SK-N-SH (cell line): ENCODE data around the gene PCGF3. TPM values are rescaled to one million over a fixed set of nuclear protein-coding genes. Genes with fewer than 3 reads are reported as not detected.

Experiments used
- CTCF ChIA-PET: fragments of 300-600, 350-600 bp; formaldehyde crosslinking; extraction: SDS; loops from one replicate; lab custom pipeline; 2021; lab: Yijun Ruan, JAX
- POLR2A ChIA-PET: fragments of 350-600 bp; sonication (Branson Sonifier 250); formaldehyde crosslinking; extraction: SDS; loops from one replicate; lab custom pipeline; 2020; ENCODE audit warnings: antibody characterized with exemption, inconsistent platforms; lab: Yijun Ruan, JAX
- DNase-seq: peaks from one replicate; pipeline ENCODE4 v3.0.0; 2012
- H2AFZ ChIP-seq: fragments of 200-600 bp; sonication (generic); 2 replicates; pipeline ENCODE4 v1.8.1; 2016; ENCODE audit warnings: antibody characterized with exemption, mild to moderate bottlenecking, low read depth
- H3F3A ChIP-seq: fragments of 200-600 bp; sonication (generic); replicated peaks from 2 replicates; pipeline ENCODE3; 2016; ENCODE audit warnings: antibody characterized with exemption, mild to moderate bottlenecking; ENCODE audit not compliant: insufficient read depth
- H3K27ac ChIP-seq, 2 experiments: fragments of 200-500 bp in 1 of 2; fragments of 200-600 bp in 1 of 2; sonication (Bioruptor generic) in 1 of 2; sonication (generic), shearing (Covaris generic) in 1 of 2; 2 replicates each; pipeline versions ENCODE4 v1.5.1 to v1.6.1; 2014 to 2016; ENCODE audit warnings: low read depth in 2 of 2, inconsistent platforms in 1 of 2, low read length in 1 of 2, mild to moderate bottlenecking in 1 of 2, mixed read lengths in 1 of 2
- H3K27me3 ChIP-seq: fragments of 200-600 bp; sonication (generic), shearing (Covaris generic); 2 replicates; pipeline ENCODE4 v1.6.1; 2016; ENCODE audit warnings: mixed run types; ENCODE audit not compliant: insufficient read depth
- H3K36me3 ChIP-seq, 2 experiments: fragments of 200-500 bp in 1 of 2; fragments of 200-600 bp in 1 of 2; sonication (Bioruptor generic) in 1 of 2; sonication (generic) in 1 of 2; replicated peaks in 1 of 2; 2 replicates each; pipeline versions ENCODE3 to v1.5.1; 2014 to 2016; ENCODE audit warnings: low read length in 1 of 2, mild to moderate bottlenecking in 1 of 2; ENCODE audit not compliant: insufficient read depth in 2 of 2, control insufficient read depth in 1 of 2
- H3K4me1 ChIP-seq, 2 experiments: fragments of 200-500 bp in 1 of 2; fragments of 200-600 bp in 1 of 2; sonication (Bioruptor generic) in 1 of 2; sonication (generic), shearing (Covaris generic) in 1 of 2; 2 replicates each; pipeline versions ENCODE4 v1.5.1 to v1.6.1; 2014 to 2016; ENCODE audit warnings: low read depth in 1 of 2, low read length in 1 of 2, mixed run types in 1 of 2; ENCODE audit not compliant: insufficient read depth in 2 of 2, control insufficient read depth in 1 of 2
- H3K4me2 ChIP-seq: fragments of 200-600 bp; sonication (generic), shearing (Covaris generic); 2 replicates; pipeline ENCODE4 v1.6.1; 2017; ENCODE audit warnings: mixed run types
- H3K4me3 ChIP-seq, 2 experiments: fragments of 200-500 bp in 1 of 2; fragments of 200-600 bp in 1 of 2; sonication (Bioruptor generic) in 1 of 2; sonication (generic), shearing (Covaris generic) in 1 of 2; 2 replicates each; pipeline versions ENCODE4 v1.5.1 to v1.8.1; 2014 to 2016; ENCODE audit warnings: low read depth in 2 of 2, inconsistent platforms in 1 of 2, low read length in 1 of 2, mild to moderate bottlenecking in 1 of 2, mixed read lengths in 1 of 2, moderate library complexity in 1 of 2
- H3K79me2 ChIP-seq: fragments of 200-600 bp; sonication (generic); 2 replicates; pipeline ENCODE4 v1.8.1; 2017; ENCODE audit warnings: mild to moderate bottlenecking; ENCODE audit not compliant: insufficient read depth
- H3K9ac ChIP-seq: fragments of 200-600 bp; sonication (generic); 2 replicates; pipeline ENCODE4 v1.6.1; 2017; ENCODE audit warnings: mixed run types
- H3K9me2 ChIP-seq: fragments of 200-600 bp; sonication (generic); 2 replicates; pipeline ENCODE4 v1.6.1; 2017; ENCODE audit warnings: mixed run types
- H3K9me3 ChIP-seq: fragments of 200-600 bp; sonication (generic); 2 replicates; pipeline ENCODE4 v1.6.1; 2017; ENCODE audit warnings: mixed run types, mild to moderate bottlenecking, moderate library complexity
- H4K20me1 ChIP-seq: fragments of 200-600 bp; sonication (generic); 2 replicates; pipeline ENCODE4 v1.6.1; 2017; ENCODE audit warnings: mild to moderate bottlenecking, mixed run types; ENCODE audit not compliant: insufficient read depth
- CHD2 ChIP-seq: fragments of 150-350 bp; IDR thresholded peaks from 2 replicates; pipeline ENCODE4 v1.6.1; 2018; ENCODE audit warnings: low read length; ENCODE audit not compliant: partially characterized antibody
- EZH2phosphoT487 ChIP-seq: fragments of 200-600 bp; sonication (generic); IDR thresholded peaks from 2 replicates; pipeline ENCODE4 v1.6.1; 2017; ENCODE audit warnings: low read depth, mixed run types, mild to moderate bottlenecking, antibody characterized with exemption, moderate library complexity, borderline replicate concordance
- FOXM1 ChIP-seq: IDR thresholded peaks from 2 replicates; pipeline ENCODE4 v1.4.0; 2012; ENCODE audit warnings: low read depth, mild to moderate bottlenecking
- GABPA ChIP-seq: IDR thresholded peaks from 2 replicates; pipeline ENCODE4 v1.4.0; 2012; ENCODE audit warnings: low read depth, mild to moderate bottlenecking
- GATA2 ChIP-seq: sonication (generic); formaldehyde crosslinking; IDR thresholded peaks from 2 replicates; pipeline ENCODE4 v1.5.0; 2020; ENCODE audit warnings: mild to moderate bottlenecking, missing genetic modification reagents
- MAX ChIP-seq: IDR thresholded peaks from 2 replicates; pipeline ENCODE4 v1.4.0; 2012; ENCODE audit warnings: low read depth
- NRF1 ChIP-seq: IDR thresholded peaks from 2 replicates; pipeline ENCODE4 v1.6.1; 2012; ENCODE audit warnings: low read depth, mild to moderate bottlenecking, low read length
- PBX3 ChIP-seq: IDR thresholded peaks from 2 replicates; pipeline ENCODE4; 2012
- SIN3A ChIP-seq: IDR thresholded peaks from 2 replicates; pipeline ENCODE4 v1.6.1; 2012; ENCODE audit warnings: low read depth, mild to moderate bottlenecking, low read length, moderate library complexity, borderline replicate concordance
- TCF12 ChIP-seq: IDR thresholded peaks from 2 replicates; pipeline ENCODE4 v1.4.0; 2012
- TEAD4 ChIP-seq: IDR thresholded peaks from 2 replicates; pipeline ENCODE4 v1.4.0; 2012; ENCODE audit warnings: mild to moderate bottlenecking, borderline replicate concordance; ENCODE audit not compliant: insufficient read depth
- USF2 ChIP-seq: fragments of 150-350 bp; IDR thresholded peaks from 2 replicates; pipeline ENCODE4 v1.6.1; 2017; ENCODE audit warnings: antibody characterized with exemption, low read length, low read depth, borderline replicate concordance
- YY1 ChIP-seq: IDR thresholded peaks from 2 replicates; pipeline ENCODE4 v1.4.0; 2012; ENCODE audit warnings: low read depth, mild to moderate bottlenecking
- ZBTB33 ChIP-seq: IDR thresholded peaks from 2 replicates; pipeline ENCODE4 v1.4.0; 2012; ENCODE audit warnings: low read depth, borderline replicate concordance
- WGBS: methylation state at CpG from one replicate; pipeline ENCODE4 v1.1.6; 2017; ENCODE audit warnings: low lambda C conversion rate; 5-methylcytosine and 5-hydroxymethylcytosine counted together
- polyA plus RNA-seq, 3 experiments: library from polyadenylated mRNA; depleted of rRNA; stranded (reverse); fragments of >200 nt; gene quantifications; 2 replicates each; pipeline ENCODE4 v1.2.3, GENCODE V29; 2012
- TF ChIP-seq, protein P1 (sequence below): fragments of 150-350 bp; IDR thresholded peaks from 2 replicates; pipeline ENCODE4 v1.6.1; 2016; ENCODE audit warnings: mild to moderate bottlenecking, low read depth, low read length

The PCGF3 gene
- polyA plus RNA-seq, 1 of the 3 experiments (the other 2 are of a cell fraction): 44.8 TPM

DNA sequence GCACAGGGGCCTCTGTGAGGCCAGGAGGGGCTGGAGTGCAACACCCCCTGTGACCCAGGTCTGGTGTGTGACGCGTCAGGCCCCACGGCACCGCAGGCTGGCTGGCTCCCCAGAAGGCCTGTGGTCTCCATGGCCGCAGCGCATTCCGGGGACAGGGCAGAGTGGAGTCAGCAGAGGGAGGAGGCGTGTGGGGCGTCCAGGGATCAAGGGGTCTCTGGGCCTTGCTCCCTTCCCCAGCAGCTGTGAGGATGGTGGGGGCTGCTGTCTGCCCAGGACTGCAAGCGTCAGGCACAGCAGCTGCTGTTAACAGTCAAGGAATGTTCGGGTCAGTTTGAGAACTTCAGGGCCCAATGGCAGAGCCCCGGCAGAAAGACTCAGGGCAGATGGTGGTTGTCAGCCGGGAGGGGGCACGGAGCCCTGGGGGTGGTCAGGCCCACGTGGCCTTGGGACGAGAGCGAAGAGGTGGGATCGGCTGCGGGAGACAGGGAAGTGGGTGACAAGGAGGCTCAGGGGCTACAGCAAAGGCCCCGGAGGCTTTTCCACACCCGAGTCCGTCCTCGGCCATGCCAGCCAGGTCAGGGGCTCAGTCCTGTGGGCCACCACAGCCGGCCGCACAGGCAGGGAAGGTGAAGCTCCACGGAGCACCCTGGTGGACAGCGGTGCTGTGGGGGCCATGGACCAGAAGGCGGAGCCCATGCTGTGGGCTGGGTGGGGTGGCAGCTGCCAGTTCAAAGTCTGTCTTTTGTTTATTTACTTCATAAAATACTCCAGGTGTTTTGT is 18.3 kb downstream of the PCGF3 start:
- Histone ChIP-seq H3K36me3 (no peaks in the 10 kb centered on the region), H3F3A (no peaks in the 10 kb centered on the region), H3K9me3 (no peaks in the 10 kb centered on the region), H3K4me1 (peaks cover 0 to 11% of the 10 kb centered on the region in 2 experiments; a peak in 2 of 4 replicates), H3K27ac (no peak overlapping the region), H3K79me2 (peaks cover 85% of the 10 kb centered on the region), H3K27me3 (no peaks in the 10 kb centered on the region), H2AFZ (no peak overlapping the region), H3K4me2 (no peak overlapping the region), H3K4me3 (no peak overlapping the region), H4K20me1 (peaks cover 90% of the 10 kb centered on the region), H3K9ac (no peak overlapping the region), H3K9me2 (no peaks in the 10 kb centered on the region)
- 95% methylated on average over 12 of the region's 28 CpGs for WGBS
- POLR2A ChIA-PET: no interaction called here
- TF ChIP-seq YY1: no peak
- TF ChIP-seq TEAD4: no peak
- no peak for TF ChIP-seq PBX3
- no peak for TF ChIP-seq MAX
- no peak for TF ChIP-seq EZH2phosphoT487
- TF ChIP-seq ZBTB33: no peak
- TF ChIP-seq, protein P1, sequence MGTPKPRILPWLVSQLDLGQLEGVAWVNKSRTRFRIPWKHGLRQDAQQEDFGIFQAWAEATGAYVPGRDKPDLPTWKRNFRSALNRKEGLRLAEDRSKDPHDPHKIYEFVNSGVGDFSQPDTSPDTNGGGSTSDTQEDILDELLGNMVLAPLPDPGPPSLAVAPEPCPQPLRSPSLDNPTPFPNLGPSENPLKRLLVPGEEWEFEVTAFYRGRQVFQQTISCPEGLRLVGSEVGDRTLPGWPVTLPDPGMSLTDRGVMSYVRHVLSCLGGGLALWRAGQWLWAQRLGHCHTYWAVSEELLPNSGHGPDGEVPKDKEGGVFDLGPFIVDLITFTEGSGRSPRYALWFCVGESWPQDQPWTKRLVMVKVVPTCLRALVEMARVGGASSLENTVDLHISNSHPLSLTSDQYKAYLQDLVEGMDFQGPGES: no peak
- no peak for TF ChIP-seq GABPA
- TF ChIP-seq USF2: no peak
- TF ChIP-seq CHD2: no peak
- TF ChIP-seq SIN3A: no peak
- no peak for TF ChIP-seq GATA2 (CRISPR knock-in tag)
- TF ChIP-seq NRF1: no peak
- TF ChIP-seq FOXM1: no peak
- TF ChIP-seq TCF12: no peak
- DNase-seq: no peak
- CTCF ChIA-PET: interaction anchor here (1.1 to 2.2 kb wide), 3 partner anchors 11 to 19 kb away, joined by 5 to 10 read pairs (median 6); no protein-coding TSS in a partner anchor
